H9 (cell line): Measurements from ENCODE around the gene TTC23. TPM values are rescaled to one million over a fixed set of nuclear protein-coding genes. Genes with fewer than 3 reads are reported as not detected.

Experiments
- DNase-seq: peaks from one replicate; pipeline ENCODE4 v3.0.0-alpha.2; 2017
- H2AFZ ChIP-seq: one replicate; pipeline ENCODE4 v1.6.1; 2013; ENCODE audit warnings: mild to moderate bottlenecking, low read length, control low read depth, moderate library complexity
- H2AK5ac ChIP-seq: 2 replicates; pipeline ENCODE4 v1.6.1; 2013; ENCODE audit warnings: low read length, control low read depth, mixed read lengths; ENCODE audit not compliant: insufficient read length
- H2BK120ac ChIP-seq: one replicate; pipeline ENCODE4 v1.6.1; 2013; ENCODE audit warnings: low read depth, mild to moderate bottlenecking, low read length, control low read depth, inconsistent platforms; ENCODE audit not compliant: poor library complexity, severe bottlenecking
- H2BK12ac ChIP-seq: 2 replicates; pipeline ENCODE4 v1.6.1; 2013; ENCODE audit warnings: low read length, control low read depth, mixed read lengths, low read depth; ENCODE audit not compliant: insufficient read length
- H2BK15ac ChIP-seq: 2 replicates; pipeline ENCODE4 v1.6.1; 2013; ENCODE audit warnings: low read depth, low read length, control low read depth
- H2BK20ac ChIP-seq: one replicate; pipeline ENCODE4 v1.6.1; 2013; ENCODE audit warnings: low read depth, mild to moderate bottlenecking, low read length, control low read depth, inconsistent platforms; ENCODE audit not compliant: poor library complexity, severe bottlenecking
- H2BK5ac ChIP-seq: 2 replicates; pipeline ENCODE4 v1.6.1; 2013; ENCODE audit warnings: low read length, control low read depth, mixed read lengths; ENCODE audit not compliant: insufficient read length
- H3K14ac ChIP-seq: 2 replicates; pipeline ENCODE4 v1.6.1; 2013; ENCODE audit warnings: low read length, control low read depth; ENCODE audit not compliant: insufficient read depth
- H3K18ac ChIP-seq: 2 replicates; pipeline ENCODE4 v1.6.1; 2013; ENCODE audit warnings: low read depth, mild to moderate bottlenecking, mixed read lengths, low read length, control low read depth; ENCODE audit not compliant: insufficient read length
- H3K23ac ChIP-seq: 2 replicates; pipeline ENCODE4 v1.6.1; 2013; ENCODE audit warnings: low read length, control low read depth, mixed read lengths, low read depth; ENCODE audit not compliant: insufficient read length
- H3K23me2 ChIP-seq: 2 replicates; pipeline ENCODE4 v1.6.1; 2013; ENCODE audit warnings: low read depth, mild to moderate bottlenecking, mixed read lengths, low read length, control low read depth; ENCODE audit not compliant: insufficient read length, poor library complexity, severe bottlenecking
- H3K27ac ChIP-seq: 2 replicates; pipeline ENCODE4 v1.5.1; 2013; ENCODE audit warnings: low read length, control low read depth, mixed read lengths, low read depth; ENCODE audit not compliant: insufficient read length
- H3K27me3 ChIP-seq: 2 replicates; pipeline ENCODE4 v1.6.1; 2013; ENCODE audit warnings: low read length, control low read depth, inconsistent platforms; ENCODE audit not compliant: insufficient read depth
- H3K4ac ChIP-seq: 2 replicates; pipeline ENCODE4 v1.6.1; 2013; ENCODE audit warnings: low read depth, mild to moderate bottlenecking, control low read depth, inconsistent platforms, low read length, moderate library complexity
- H3K4me1 ChIP-seq: 2 replicates; pipeline ENCODE4 v1.6.1; 2013; ENCODE audit warnings: low read length, control low read depth, inconsistent platforms; ENCODE audit not compliant: insufficient read depth
- H3K4me2 ChIP-seq: 2 replicates; pipeline ENCODE4 v1.6.1; 2013; ENCODE audit warnings: low read length, control low read depth, mixed read lengths; ENCODE audit not compliant: insufficient read length, insufficient read depth
- H3K56ac ChIP-seq: 2 replicates; pipeline ENCODE4 v1.6.1; 2013; ENCODE audit warnings: low read depth, mild to moderate bottlenecking, mixed read lengths, low read length, control low read depth; ENCODE audit not compliant: insufficient read length
- H3K79me1 ChIP-seq: 2 replicates; pipeline ENCODE4 v1.6.1; 2013; ENCODE audit warnings: low read depth, mild to moderate bottlenecking, moderate library complexity, low read length, control low read depth, inconsistent platforms; ENCODE audit not compliant: insufficient read depth, poor library complexity, severe bottlenecking
- H3K79me2 ChIP-seq: 2 replicates; pipeline ENCODE4 v1.6.1; 2013; ENCODE audit warnings: low read length, control low read depth, inconsistent platforms; ENCODE audit not compliant: insufficient read depth
- H3K9ac ChIP-seq: 2 replicates; pipeline ENCODE4 v1.6.1; 2013; ENCODE audit warnings: low read length, control low read depth, mixed read lengths; ENCODE audit not compliant: insufficient read length; ENCODE audit errors: extremely low read depth
- H3K9me3 ChIP-seq: one replicate; pipeline ENCODE4 v1.6.1; 2013; ENCODE audit warnings: low read depth, low read length, inconsistent platforms; ENCODE audit not compliant: control insufficient read depth
- H3T11ph ChIP-seq: one replicate; pipeline ENCODE4 v1.6.1; 2013; ENCODE audit warnings: mild to moderate bottlenecking, low read length, control low read depth, inconsistent platforms
- H4K20me1 ChIP-seq: one replicate; pipeline ENCODE4 v1.6.1; 2013; ENCODE audit not compliant: control insufficient read depth, insufficient read length, insufficient read depth
- H4K5ac ChIP-seq: 2 replicates; pipeline ENCODE4 v1.6.1; 2013; ENCODE audit warnings: low read depth, mild to moderate bottlenecking, mixed read lengths, low read length, control low read depth; ENCODE audit not compliant: insufficient read length
- H4K8ac ChIP-seq: replicated peaks from 2 replicates; pipeline ENCODE4 v1.6.1; 2013; ENCODE audit warnings: low read length, control low read depth, mixed read lengths, low read depth; ENCODE audit not compliant: insufficient read length
- H4K91ac ChIP-seq: 2 replicates; pipeline ENCODE4 v1.6.1; 2013; ENCODE audit warnings: low read depth, mild to moderate bottlenecking, moderate library complexity, mixed read lengths, low read length, control low read depth; ENCODE audit not compliant: insufficient read length
- H3K27ac Mint-ChIP-seq, 3 experiments: 2 replicates in 2 of 3; 3 replicates in 1 of 3; pipeline ENCODE4 v1.8.0; 2020 to 2021; ENCODE audit warnings: mixed read lengths in 3 of 3, mild to moderate bottlenecking in 1 of 3, moderate library complexity in 1 of 3
- H3K27me3 Mint-ChIP-seq: 2 replicates; pipeline ENCODE4 v1.8.0; 2021; ENCODE audit warnings: low read depth, mild to moderate bottlenecking, moderate library complexity, mixed read lengths
- H3K36me3 Mint-ChIP-seq, 3 experiments: 2 replicates in 2 of 3; 3 replicates in 1 of 3; pipeline ENCODE4 v1.8.0; 2020 to 2021; ENCODE audit warnings: low read depth in 3 of 3, mixed read lengths in 3 of 3; ENCODE audit not compliant: insufficient read depth in 1 of 3
- H3K4me1 Mint-ChIP-seq, 2 experiments: 2 replicates each; pipeline ENCODE4 v1.8.0; 2020; ENCODE audit warnings: mixed read lengths in 2 of 2
- H3K4me3 Mint-ChIP-seq, 2 experiments: 2 replicates in 1 of 2; 3 replicates in 1 of 2; pipeline ENCODE4 v1.8.0; 2020 to 2021; ENCODE audit warnings: mild to moderate bottlenecking in 2 of 2, mixed read lengths in 2 of 2, moderate library complexity in 1 of 2
- H3K9me3 Mint-ChIP-seq, 2 experiments: 2 replicates in 1 of 2; 3 replicates in 1 of 2; pipeline ENCODE4 v1.8.0; 2020; ENCODE audit warnings: mild to moderate bottlenecking in 2 of 2, mixed read lengths in 2 of 2, moderate library complexity in 1 of 2
- CTCF ChIP-seq: fragments of 200-600 bp; sonication (generic); conservative IDR thresholded peaks from 3 replicates; pipeline ENCODE4 v1.8.0; 2021; ENCODE audit warnings: antibody characterized with exemption, mild to moderate bottlenecking
- WGBS: extraction: QIAGEN DNeasy Blood & Tissue Kit; methylation state at CpG from one replicate; pipeline ENCODE4 v1.1.7; 2013; ENCODE audit warnings: missing lambda C conversion rate, low lambda C conversion rate, mixed read lengths; ENCODE audit not compliant: insufficient read length; ENCODE audit errors: extremely low coverage; 5-methylcytosine and 5-hydroxymethylcytosine counted together
- total RNA-seq: library from RNA; stranded (reverse); gene quantifications from 2 replicates; pipeline ENCODE4 v1.2.1, GENCODE V29; 2021

Gene TTC23
- total RNA-seq, 1 experiment from 2014 or later: 14.3 TPM

DNA sequence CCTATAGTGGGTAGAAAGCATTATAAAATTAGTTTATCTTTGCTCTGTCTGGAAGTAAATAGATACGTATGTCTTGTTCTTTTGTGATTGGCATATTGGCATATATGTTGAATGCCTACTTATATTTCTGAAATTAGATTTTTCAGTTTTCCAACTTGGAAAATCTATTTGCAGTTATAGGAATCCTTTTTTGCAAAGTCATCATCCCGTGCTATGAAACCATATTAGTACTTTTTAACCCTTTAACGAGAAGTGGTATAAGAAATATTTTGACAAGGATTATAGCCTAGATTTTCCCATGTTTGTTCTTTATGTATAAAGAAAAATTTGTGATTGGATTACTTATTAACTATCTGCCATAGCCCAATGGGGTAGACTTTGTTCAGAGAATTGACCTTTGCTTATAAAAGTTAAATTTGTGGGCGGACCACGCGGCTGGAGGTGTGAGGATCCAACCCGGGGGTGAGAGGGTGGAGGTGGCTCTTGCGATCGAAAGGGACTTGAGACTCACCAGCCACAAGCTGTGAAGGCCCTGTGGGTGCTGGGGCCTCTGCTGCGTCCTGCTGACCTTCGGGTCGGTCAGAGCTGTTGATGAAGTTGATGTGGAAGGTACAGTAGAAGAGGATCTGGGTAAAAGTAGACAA, 7.8 kb upstream of the TTC23 start:
- no peak overlapping the region for H3K14ac ChIP-seq
- H3K27me3 ChIP-seq: no peaks in the 10 kb centered on the region
- H3K56ac ChIP-seq: no peak overlapping the region
- no peak overlapping the region for H3K27ac Mint-ChIP-seq
- no peak overlapping the region for H2AK5ac ChIP-seq
- H3K23me2 ChIP-seq: no peaks in the 10 kb centered on the region
- H2BK5ac ChIP-seq: no peak overlapping the region
- no peak for DNase-seq
- H3K4me1 ChIP-seq: no peaks in the 10 kb centered on the region; the same call in 1 of the 2 replicates
- H2AFZ ChIP-seq: no peak overlapping the region
- no peak overlapping the region for H4K91ac ChIP-seq
- H3K4me3 Mint-ChIP-seq: no peak overlapping the region
- no CpG with 5 or more reads among the region's 12 CpGs for WGBS
- H4K20me1 ChIP-seq: no peaks in the 10 kb centered on the region
- H3K36me3 Mint-ChIP-seq: peaks cover 0 to 5% (median 2%) of the 10 kb centered on the region in 3 experiments; a peak in 1 of 7 replicates
- no peak overlapping the region for H3K9ac ChIP-seq
- H3K9me3 Mint-ChIP-seq: no peaks in the 10 kb centered on the region
- H3K4ac ChIP-seq: no peak overlapping the region
- TF ChIP-seq CTCF: no peak
- no peak overlapping the region for H3K23ac ChIP-seq
- H2BK20ac ChIP-seq: no peak overlapping the region
- H3K9me3 ChIP-seq: no peaks in the 10 kb centered on the region
- H2BK15ac ChIP-seq: no peak overlapping the region
- H3K79me2 ChIP-seq: no peaks in the 10 kb centered on the region; the same call in 1 of the 2 replicates
- no peak overlapping the region for H2BK12ac ChIP-seq
- H3K79me1 ChIP-seq: no peaks in the 10 kb centered on the region
- H3K18ac ChIP-seq: no peak overlapping the region
- H3K27me3 Mint-ChIP-seq: no peaks in the 10 kb centered on the region
- H4K8ac ChIP-seq: no peak overlapping the region
- no peak overlapping the region for H3T11ph ChIP-seq
- peaks cover 8 to 12% of the 10 kb centered on the region in 2 experiments; a peak in 3 of 4 replicates for H3K4me1 Mint-ChIP-seq
- no peak overlapping the region for H4K5ac ChIP-seq
- no peak overlapping the region for H2BK120ac ChIP-seq
- no peak overlapping the region for H3K27ac ChIP-seq
- H3K4me2 ChIP-seq: no peak overlapping the region
